WTC11 (cell line): ENCODE data around the gene SH3TC1.

Experiments
- AFF4 ChIP-seq: sonication (generic); formaldehyde crosslinking; IDR thresholded peaks from 2 replicates; pipeline ENCODE4 v1.8.1; 2023; ENCODE audit warnings: mild to moderate bottlenecking, missing genetic modification reagents, borderline replicate concordance
- ATF1 ChIP-seq: sonication (generic); formaldehyde crosslinking; IDR thresholded peaks from 2 replicates; pipeline ENCODE4 v1.8.1; 2023; ENCODE audit warnings: mild to moderate bottlenecking, moderate library complexity, missing genetic modification reagents
- CREB1 ChIP-seq: sonication (generic); formaldehyde crosslinking; IDR thresholded peaks from 2 replicates; pipeline ENCODE4 v1.8.0; 2023; ENCODE audit warnings: mild to moderate bottlenecking, missing genetic modification reagents
- GTF2I ChIP-seq: fragments of 250-450 bp; sonication (Bioruptor Pico); conservative IDR thresholded peaks from 2 replicates; pipeline ENCODE4 v1.4.0; 2021; ENCODE audit warnings: mild to moderate bottlenecking
- JAZF1 ChIP-seq: fragments of 250-450 bp; sonication (Bioruptor Pico); IDR thresholded peaks from 2 replicates; pipeline ENCODE4 v1.9.0; 2021; ENCODE audit warnings: moderate library complexity, mild to moderate bottlenecking, inconsistent platforms
- NR1H2 ChIP-seq: sonication (generic); formaldehyde crosslinking; IDR thresholded peaks from 2 replicates; pipeline ENCODE4 v1.9.0; 2021; ENCODE audit warnings: mild to moderate bottlenecking, moderate library complexity, missing genetic modification reagents
- SP1 ChIP-seq: sonication (generic); formaldehyde crosslinking; conservative IDR thresholded peaks from 2 replicates; pipeline ENCODE4 v1.8.1; 2022; ENCODE audit warnings: missing genetic modification reagents
- TF ChIP-seq, protein P1 (sequence below): sonication (generic); formaldehyde crosslinking; IDR thresholded peaks from 2 replicates; pipeline ENCODE4 v1.8.0; 2022; ENCODE audit warnings: mild to moderate bottlenecking, missing genetic modification reagents
- TF ChIP-seq, protein P2 (sequence below): fragments of 200-600 bp; IDR thresholded peaks from 2 replicates; pipeline ENCODE4 v1.8.0; 2022; ENCODE audit warnings: antibody characterized with exemption

GRCh38 chr4:8194306-8195242, 4.5 kb upstream of the SH3TC1 start:
- TF ChIP-seq ATF1 (no peak), CREB1 (no peak), SP1 (CRISPR knock-in tag) (no peak), NR1H2 (CRISPR knock-in tag) (no peak), GTF2I (CRISPR knock-in tag) (no peak), JAZF1 (CRISPR knock-in tag) (no peak), AFF4 (CRISPR knock-in tag) (no peak)
- TF ChIP-seq, protein P1, sequence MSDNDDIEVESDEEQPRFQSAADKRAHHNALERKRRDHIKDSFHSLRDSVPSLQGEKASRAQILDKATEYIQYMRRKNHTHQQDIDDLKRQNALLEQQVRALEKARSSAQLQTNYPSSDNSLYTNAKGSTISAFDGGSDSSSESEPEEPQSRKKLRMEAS (CRISPR knock-in tag), result no peak
- TF ChIP-seq, protein P2, sequence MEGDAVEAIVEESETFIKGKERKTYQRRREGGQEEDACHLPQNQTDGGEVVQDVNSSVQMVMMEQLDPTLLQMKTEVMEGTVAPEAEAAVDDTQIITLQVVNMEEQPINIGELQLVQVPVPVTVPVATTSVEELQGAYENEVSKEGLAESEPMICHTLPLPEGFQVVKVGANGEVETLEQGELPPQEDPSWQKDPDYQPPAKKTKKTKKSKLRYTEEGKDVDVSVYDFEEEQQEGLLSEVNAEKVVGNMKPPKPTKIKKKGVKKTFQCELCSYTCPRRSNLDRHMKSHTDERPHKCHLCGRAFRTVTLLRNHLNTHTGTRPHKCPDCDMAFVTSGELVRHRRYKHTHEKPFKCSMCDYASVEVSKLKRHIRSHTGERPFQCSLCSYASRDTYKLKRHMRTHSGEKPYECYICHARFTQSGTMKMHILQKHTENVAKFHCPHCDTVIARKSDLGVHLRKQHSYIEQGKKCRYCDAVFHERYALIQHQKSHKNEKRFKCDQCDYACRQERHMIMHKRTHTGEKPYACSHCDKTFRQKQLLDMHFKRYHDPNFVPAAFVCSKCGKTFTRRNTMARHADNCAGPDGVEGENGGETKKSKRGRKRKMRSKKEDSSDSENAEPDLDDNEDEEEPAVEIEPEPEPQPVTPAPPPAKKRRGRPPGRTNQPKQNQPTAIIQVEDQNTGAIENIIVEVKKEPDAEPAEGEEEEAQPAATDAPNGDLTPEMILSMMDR, result no peak
